K562 (cell line): Measurements from ENCODE around the gene PIWIL1.

Experiments used
- CEBPB ChIP-seq: fragments of 450-650 bp; IDR thresholded peaks from 2 replicates; pipeline ENCODE4 v1.6.1; 2016; ENCODE audit warnings: missing genetic modification characterization, missing compliant biosample characterization
- FOXJ3 ChIP-seq: sonication (generic); formaldehyde crosslinking; IDR thresholded peaks from 2 replicates; pipeline ENCODE4 v1.4.0; 2020; ENCODE audit warnings: mild to moderate bottlenecking, missing genetic modification reagents
- GABPA ChIP-seq: fragments of 200-800 bp; sonication (Bioruptor generic); conservative IDR thresholded peaks from 2 replicates; pipeline ENCODE4 v1.6.1; 2016; ENCODE audit warnings: low read depth, missing genetic modification characterization, missing compliant biosample characterization
- KDM1A ChIP-seq, 2 experiments: fragments of 450-650 bp; IDR thresholded peaks; 2 replicates each; pipeline ENCODE4 v1.6.1; 2016; ENCODE audit warnings: mild to moderate bottlenecking in 2 of 2
- TF ChIP-seq, protein P1 (sequence below): fragments of 450-650 bp; IDR thresholded peaks from one replicate; pipeline ENCODE4 v1.6.1; 2018; ENCODE audit warnings: mild to moderate bottlenecking, moderate library complexity; ENCODE audit not compliant: partially characterized antibody
- TF ChIP-seq, protein P2 (sequence below), 2 experiments: IDR thresholded peaks; 2 replicates each; pipeline ENCODE4 v1.6.1; 2011; ENCODE audit warnings: borderline replicate concordance in 1 of 2, control low read depth in 1 of 2, low read depth in 1 of 2, low read length in 1 of 2, mild to moderate bottlenecking in 1 of 2, mixed read lengths in 1 of 2, moderate library complexity in 1 of 2; ENCODE audit not compliant: insufficient read depth in 1 of 2, insufficient read length in 1 of 2, poor library complexity in 1 of 2, severe bottlenecking in 1 of 2; ENCODE audit errors: extremely low read depth in 1 of 2

DNA sequence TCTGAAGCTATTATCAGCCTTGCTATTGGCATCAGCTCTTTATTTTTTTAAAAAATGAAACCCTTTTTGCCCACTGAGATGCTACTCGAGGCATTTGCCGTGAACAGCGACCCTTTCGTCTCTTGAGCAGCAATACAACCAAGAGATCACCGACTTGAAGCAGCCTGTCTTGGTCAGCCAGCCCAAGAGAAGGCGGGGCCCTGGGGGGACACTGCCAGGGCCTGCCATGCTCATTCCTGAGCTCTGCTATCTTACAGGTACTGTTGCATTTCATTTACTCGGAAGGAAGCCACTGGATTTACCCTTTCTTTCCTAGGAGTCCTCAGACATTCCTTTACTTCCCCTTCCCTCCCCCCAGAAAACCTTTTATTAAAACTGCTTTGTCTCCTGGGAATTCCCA lies 16.7 kb downstream of the PIWIL1 start:
- TF ChIP-seq CEBPB (tag) = no peak
- no peak for TF ChIP-seq GABPA (tag)
- TF ChIP-seq, protein P1, sequence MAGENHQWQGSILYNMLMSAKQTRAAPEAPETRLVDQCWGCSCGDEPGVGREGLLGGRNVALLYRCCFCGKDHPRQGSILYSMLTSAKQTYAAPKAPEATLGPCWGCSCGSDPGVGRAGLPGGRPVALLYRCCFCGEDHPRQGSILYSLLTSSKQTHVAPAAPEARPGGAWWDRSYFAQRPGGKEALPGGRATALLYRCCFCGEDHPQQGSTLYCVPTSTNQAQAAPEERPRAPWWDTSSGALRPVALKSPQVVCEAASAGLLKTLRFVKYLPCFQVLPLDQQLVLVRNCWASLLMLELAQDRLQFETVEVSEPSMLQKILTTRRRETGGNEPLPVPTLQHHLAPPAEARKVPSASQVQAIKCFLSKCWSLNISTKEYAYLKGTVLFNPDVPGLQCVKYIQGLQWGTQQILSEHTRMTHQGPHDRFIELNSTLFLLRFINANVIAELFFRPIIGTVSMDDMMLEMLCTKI = no peak
- TF ChIP-seq, protein P2, sequence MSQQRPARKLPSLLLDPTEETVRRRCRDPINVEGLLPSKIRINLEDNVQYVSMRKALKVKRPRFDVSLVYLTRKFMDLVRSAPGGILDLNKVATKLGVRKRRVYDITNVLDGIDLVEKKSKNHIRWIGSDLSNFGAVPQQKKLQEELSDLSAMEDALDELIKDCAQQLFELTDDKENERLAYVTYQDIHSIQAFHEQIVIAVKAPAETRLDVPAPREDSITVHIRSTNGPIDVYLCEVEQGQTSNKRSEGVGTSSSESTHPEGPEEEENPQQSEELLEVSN (IDR thresholded peaks at IDR 0.05; ENCODE audit: borderline replicate concordance in 1 of 2, extremely low read depth in 1 of 2, insufficient read depth in 1 of 2, insufficient read length in 1 of 2, low read depth in 1 of 2, low read length in 1 of 2, poor library complexity in 1 of 2, severe bottlenecking in 1 of 2) = no peak
- no peak for TF ChIP-seq FOXJ3 (CRISPR knock-in tag)
- TF ChIP-seq KDM1A (IDR thresholded peaks at IDR 0.05) = no peak
